Left forelimb (tissue), 1 donor: Measurements from ENCODE around the gene CYP2U1.

Experiments used
- DNase-seq: peaks from one replicate; pipeline ENCODE4 v3.0.0-alpha.2; 2018; ENCODE audit warnings: low spot score

The CYP2U1 gene

GRCh38 chr4:107987916-107988762, 56.8 kb downstream of the CYP2U1 start:
- DNase-seq: no peak

- DNase-seq: no peak
Observed at GRCh38 chr4:107988763-107989035, 57.4 kb downstream of the CYP2U1 start.

GRCh38 chr4:107989162-107989536, 57.8 kb downstream of the CYP2U1 start:
- DNase-seq: no peak

- DNase-seq: peak; percentile 97
Observed at GRCh38 chr4:107989537-107990386, 58.4 kb downstream of the CYP2U1 start, which contains the start of gene HADH. HADH (plus strand) TSS chr4:107989889; CDS start chr4:107989933, 44 bp downstream.

GRCh38 chr4:107991945-107992630, 60.7 kb downstream of the CYP2U1 start:
- no peak for DNase-seq

- DNase-seq: no peak
Observed at GRCh38 chr4:107993969-107994368, 62.6 kb downstream of the CYP2U1 start.

GRCh38 chr4:107994894-107995293, 63.5 kb downstream of the CYP2U1 start:
- no peak for DNase-seq

- no peak for DNase-seq
Observed at GRCh38 chr4:107996949-107997788, 65.8 kb downstream of the CYP2U1 start.

GRCh38 chr4:107997794-107998193, 66.4 kb downstream of the CYP2U1 start:
- no peak for DNase-seq

GRCh38 chr4:107999932-108000539, 68.7 kb downstream of the CYP2U1 start:
- no peak for DNase-seq

- DNase-seq: no peak
Observed at GRCh38 chr4:108001540-108002135, 70.3 kb downstream of the CYP2U1 start.
